ENCODE results near the gene CACNG5. TPM values are rescaled to one million over a fixed set of nuclear protein-coding genes. Genes with fewer than 3 reads are reported as not detected.

CACNG5 gene
- polyA plus RNA-seq, 3 donors = 0.12 TPM; not detected in 2

GRCh38 chr17:66814026-66814425 lies 20.9 kb upstream of the CACNG5 start:
- 90 to 95% (median 94%) methylated on average over 6 of the region's 6 CpGs for WGBS, 3 donors
- no peak overlapping the region for H3K27ac ChIP-seq (ENCODE audit: low read depth, low read length)

- no peak overlapping the region for H3K27ac ChIP-seq (ENCODE audit: low read depth, low read length)
- 49 to 61% (median 51%) methylated on average over 5 of the region's 5 CpGs for WGBS, 3 donors
Measured at GRCh38 chr17:66814570-66814969, 20.3 kb upstream of the CACNG5 start.

- 88 to 100% (median 92%) methylated on average over 1 of the region's 1 CpG for WGBS, 3 donors
- no peak overlapping the region for H3K27ac ChIP-seq (ENCODE audit: low read depth, low read length)
Measured at GRCh38 chr17:66817750-66818149, 17.2 kb upstream of the CACNG5 start.

GRCh38 chr17:66819466-66819865 lies 15.5 kb upstream of the CACNG5 start:
- WGBS, 3 donors = 70 to 75% (median 71%) methylated on average over 6 of the region's 6 CpGs
- H3K27ac ChIP-seq (ENCODE audit: low read depth, low read length) = no peak overlapping the region

- no peak overlapping the region for H3K27ac ChIP-seq (ENCODE audit: low read depth, low read length)
- 66 to 84% (median 76%) methylated on average over 8 of the region's 8 CpGs for WGBS, 3 donors
Measured at GRCh38 chr17:66822009-66822408, 12.9 kb upstream of the CACNG5 start.

- H3K27ac ChIP-seq (ENCODE audit: low read depth, low read length) = no peak overlapping the region
- 65 to 77% (median 71%) methylated on average over 6 of the region's 6 CpGs for WGBS, 3 donors
Measured at GRCh38 chr17:66826856-66827255, 8.1 kb upstream of the CACNG5 start.

- 2 to 8% (median 5%) methylated on average over 18 of the region's 18 CpGs for WGBS, 3 donors
- no peak overlapping the region for H3K27ac ChIP-seq (ENCODE audit: low read depth, low read length)
Measured at GRCh38 chr17:66829386-66829864, 5.5 kb upstream of the CACNG5 start.

- WGBS, 3 donors = 7 to 10% (median 9%) methylated on average over 10 of the region's 10 CpGs
- no peak overlapping the region for H3K27ac ChIP-seq (ENCODE audit: low read depth, low read length)
Measured at GRCh38 chr17:66829883-66830282, 5.0 kb upstream of the CACNG5 start.

GRCh38 chr17:66830451-66830850 lies 4.5 kb upstream of the CACNG5 start:
- 25 to 53% (median 31%) methylated on average over 4 of the region's 4 CpGs for WGBS, 3 donors
- no peak overlapping the region for H3K27ac ChIP-seq (ENCODE audit: low read depth, low read length)

- 81 to 84% (median 82%) methylated on average over 14 of the region's 14 CpGs for WGBS, 3 donors
Measured at GRCh38 chr17:66831383-66832210, 3.3 kb upstream of the CACNG5 start.

GRCh38 chr17:66833201-66833600 lies 1.7 kb upstream of the CACNG5 start:
- 77 to 92% (median 83%) methylated on average over 4 of the region's 4 CpGs for WGBS, 3 donors
- H3K27ac ChIP-seq (ENCODE audit: low read depth, low read length) = no peak overlapping the region

More at GRCh38 chr17:66831383-66832210, 3.3 kb upstream of the CACNG5 start:
- H3K27ac ChIP-seq (ENCODE audit: low read depth, low read length) = no peak overlapping the region

GRCh38 chr17:66834426-66834918 lies 445 bp upstream of the CACNG5 start:
- no peak overlapping the region for H3K27ac ChIP-seq (ENCODE audit: low read depth, low read length)
- 37 to 43% (median 42%) methylated on average over 7 of the region's 7 CpGs for WGBS, 3 donors

GRCh38 chr17:66835476-66835875 lies 559 bp downstream of the CACNG5 start:
- 39 to 47% (median 42%) methylated on average over 15 to 16 of the region's 16 CpGs for WGBS, 3 donors
- no peak overlapping the region for H3K27ac ChIP-seq (ENCODE audit: low read depth, low read length)

GRCh38 chr17:66836063-66837005 lies 1.4 kb downstream of the CACNG5 start:
- no peak overlapping the region for H3K27ac ChIP-seq (ENCODE audit: low read depth, low read length)
- WGBS, 3 donors = 68 to 78% (median 72%) methylated on average over 11 of the region's 11 CpGs

GRCh38 chr17:66837226-66837625 lies 2.3 kb downstream of the CACNG5 start:
- 75 to 91% (median 87%) methylated on average over 1 of the region's 1 CpG for WGBS, 3 donors

GRCh38 chr17:66837885-66838665 lies 3.2 kb downstream of the CACNG5 start:
- H3K27ac ChIP-seq (ENCODE audit: low read depth, low read length) = no peak overlapping the region
- 77 to 80% (median 77%) methylated on average over 11 of the region's 11 CpGs for WGBS, 3 donors

More at GRCh38 chr17:66837226-66837625, 2.3 kb downstream of the CACNG5 start:
- no peak overlapping the region for H3K27ac ChIP-seq (ENCODE audit: low read depth, low read length)

- 78 to 90% (median 88%) methylated on average over 9 of the region's 9 CpGs for WGBS, 3 donors
- no peak overlapping the region for H3K27ac ChIP-seq (ENCODE audit: low read depth, low read length)
Measured at GRCh38 chr17:66839616-66840015, 4.7 kb downstream of the CACNG5 start.

- no peak overlapping the region for H3K27ac ChIP-seq (ENCODE audit: low read depth, low read length)
- WGBS, 3 donors = 66 to 75% (median 69%) methylated on average over 10 of the region's 10 CpGs
Measured at GRCh38 chr17:66840061-66840460, 5.1 kb downstream of the CACNG5 start.
